Measurements from ENCODE around the gene RNF212.

Gene RNF212

GRCh38 chr4:1087371-1087770, 26.0 kb downstream of the RNF212 start:
- no peak for DNase-seq

GRCh38 chr4:1086011-1086410, 27.4 kb downstream of the RNF212 start:
- DNase-seq, result no peak

- DNase-seq, result no peak
Measured at GRCh38 chr4:1085404-1085799, 28.0 kb downstream of the RNF212 start.

- DNase-seq, result no peak
Measured at GRCh38 chr4:1084796-1085403, 28.5 kb downstream of the RNF212 start.

DNA sequence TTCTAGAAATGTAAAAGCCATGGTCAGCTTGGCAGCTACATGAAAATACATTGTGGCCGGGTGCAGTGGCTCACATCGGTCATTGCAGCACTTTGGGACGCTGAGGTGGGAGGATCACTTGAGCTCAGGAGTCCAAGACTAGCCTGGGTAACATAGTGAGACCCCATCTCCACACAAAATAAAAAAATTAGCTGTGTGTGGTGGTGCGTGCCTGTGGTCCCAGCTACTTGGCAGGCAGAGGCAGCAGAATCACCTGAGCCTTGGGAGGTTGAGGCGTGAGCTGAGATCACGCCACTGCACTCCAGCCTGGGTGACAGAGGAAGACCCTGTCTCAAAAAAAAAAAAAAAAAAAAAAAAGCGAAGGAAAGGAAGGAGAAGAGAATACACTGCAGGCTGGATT, 29.0 kb downstream of the RNF212 start:
- DNase-seq, result no peak

GRCh38 chr4:1082215-1083182, 30.9 kb downstream of the RNF212 start:
- no peak for DNase-seq

DNA sequence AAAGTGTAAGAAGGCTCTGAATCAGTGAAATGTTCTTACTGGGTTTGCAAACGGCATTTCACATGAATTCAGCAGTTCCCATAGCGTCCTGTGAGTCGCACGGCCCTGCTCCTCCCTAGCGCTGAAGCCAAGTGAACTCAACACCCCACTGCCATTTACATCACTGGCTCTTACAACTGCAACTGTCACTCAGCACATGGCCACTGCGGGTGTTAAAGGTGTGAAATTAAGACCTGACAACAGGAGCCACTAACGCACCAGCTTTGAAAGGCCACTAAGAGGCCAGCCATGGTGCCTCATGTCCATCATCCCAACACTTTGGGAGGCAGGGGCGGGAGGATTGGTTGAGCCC, 31.7 kb downstream of the RNF212 start:
- DNase-seq, result no peak

GRCh38 chr4:1080961-1081688, 32.2 kb downstream of the RNF212 start:
- DNase-seq, result no peak

DNA sequence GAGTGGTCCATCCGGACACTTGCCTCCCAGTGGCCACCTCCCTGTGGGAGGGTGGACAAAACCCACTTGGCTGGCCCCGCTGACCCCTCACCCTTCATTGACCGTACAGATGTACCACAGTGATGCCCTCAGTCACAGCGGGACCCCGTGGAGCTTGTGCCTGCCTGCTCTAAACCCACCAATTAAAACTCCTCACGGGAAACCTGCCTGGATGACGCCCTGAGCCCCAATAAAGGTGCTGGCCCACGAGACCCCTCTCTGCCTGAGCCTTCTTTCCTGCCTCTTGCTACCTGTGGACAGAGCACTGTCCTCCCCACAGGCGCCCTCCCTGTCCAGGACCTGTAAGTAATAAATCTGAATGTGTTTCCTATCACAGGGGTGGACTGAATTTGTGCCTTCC, 32.9 kb downstream of the RNF212 start:
- no peak for DNase-seq

- no peak for DNase-seq
Measured at GRCh38 chr4:1079711-1080265, 33.6 kb downstream of the RNF212 start.

- DNase-seq, result no peak
Measured at GRCh38 chr4:1078490-1078889, 34.9 kb downstream of the RNF212 start.

DNA sequence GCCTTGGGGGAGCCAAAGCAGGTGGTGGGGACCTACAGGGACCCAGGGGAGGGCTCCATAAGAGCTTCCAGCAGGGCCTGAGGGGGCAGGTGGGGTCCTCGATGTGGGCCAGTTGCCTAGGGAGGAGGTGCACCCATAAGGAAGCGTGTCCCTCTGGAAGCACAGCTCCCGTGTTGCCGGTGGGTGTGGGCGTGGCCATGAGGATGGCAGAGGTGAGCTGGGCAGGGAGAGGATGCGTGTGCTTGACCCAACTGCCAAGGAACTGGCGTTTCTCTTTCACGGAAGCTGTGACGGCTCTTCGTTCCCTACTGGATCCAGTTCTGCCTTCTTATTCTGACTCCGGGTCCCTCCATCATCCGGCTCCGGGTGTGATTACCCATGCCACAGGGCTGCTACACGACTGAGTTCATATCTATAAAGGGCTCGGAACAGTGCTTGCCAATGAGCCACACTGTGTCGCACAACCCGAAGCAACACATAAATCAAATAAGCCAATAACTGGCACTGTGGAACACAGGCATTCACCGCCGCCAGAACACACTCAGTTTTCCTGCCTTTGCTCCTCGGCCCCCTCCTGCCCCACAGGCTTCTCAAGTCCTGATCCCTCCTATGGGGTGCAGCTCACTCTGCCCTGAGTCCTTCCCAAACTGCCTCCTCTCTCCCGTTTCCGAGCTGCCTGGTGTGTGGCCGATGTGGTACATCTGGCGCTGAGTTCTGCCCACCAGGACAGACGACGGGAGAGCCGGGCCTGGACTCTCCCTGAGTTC, 35.5 kb downstream of the RNF212 start:
- DNase-seq, result no peak

DNA sequence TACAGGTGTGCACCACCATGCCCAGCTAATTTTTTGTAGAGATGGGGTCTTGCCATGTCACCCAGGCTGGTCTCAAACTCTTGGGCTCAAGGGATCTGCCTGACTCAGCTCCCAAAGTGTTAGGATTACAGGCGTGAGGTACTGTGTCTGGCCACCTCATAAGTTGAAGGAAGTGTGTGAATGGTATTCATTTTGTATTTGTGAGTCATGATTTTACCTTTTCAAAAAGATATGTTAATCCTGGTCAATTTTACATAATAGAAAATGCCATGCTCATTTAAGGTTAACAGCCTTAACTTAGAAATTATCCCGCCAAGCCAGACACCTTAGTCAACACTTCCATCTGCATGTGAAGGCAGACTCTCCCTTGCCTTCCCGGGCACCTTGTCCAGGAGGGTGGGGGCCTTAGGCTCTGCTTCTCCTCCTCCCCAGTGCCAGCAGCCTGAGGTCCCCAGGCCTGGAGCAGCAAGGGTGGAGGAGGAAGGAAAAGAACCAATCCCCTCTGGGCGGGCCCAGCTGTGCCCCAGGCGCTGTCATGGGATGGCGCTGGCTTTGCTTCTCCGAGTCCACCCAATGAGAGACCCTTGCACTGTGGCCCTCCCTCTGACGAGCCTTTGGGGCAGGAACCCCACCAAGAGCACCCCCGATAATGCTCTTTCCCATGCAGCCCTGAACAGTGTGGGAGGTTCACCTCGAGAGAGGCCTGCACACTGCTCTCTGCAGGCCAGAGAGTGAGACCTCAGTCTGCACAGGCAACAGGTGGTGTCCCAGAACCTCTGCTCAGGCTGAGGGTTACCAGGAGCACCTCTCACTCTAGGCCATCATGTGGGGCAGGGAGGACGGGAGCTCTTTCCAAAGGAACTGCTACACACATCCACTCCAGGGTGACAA, 37.3 kb downstream of the RNF212 start:
- no peak for DNase-seq

DNA sequence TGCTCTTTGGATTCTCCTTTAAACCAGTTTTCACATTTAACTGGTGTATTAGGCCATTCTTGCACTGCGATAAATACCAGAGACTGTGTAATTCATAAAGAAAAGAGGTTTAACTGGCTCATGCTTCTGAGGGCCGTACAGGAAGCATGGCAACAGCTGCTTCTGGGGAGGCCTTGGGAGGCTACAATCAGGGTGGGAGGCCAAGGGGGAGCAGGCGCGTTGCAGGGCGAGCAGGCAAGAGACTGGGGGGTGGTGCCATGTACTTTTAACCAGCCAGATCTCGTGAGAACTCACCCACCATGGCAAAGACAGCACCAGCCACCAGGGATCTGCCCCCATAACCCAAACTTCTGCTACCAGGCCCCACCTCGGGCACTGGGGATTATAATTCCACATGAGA, 38.1 kb downstream of the RNF212 start:
- no peak for DNase-seq

GRCh38 chr4:1074077-1074476, 39.3 kb downstream of the RNF212 start:
- no peak for DNase-seq

GRCh38 chr4:1072830-1073446, 40.4 kb downstream of the RNF212 start:
- peak; percentile 4 for DNase-seq

DNA sequence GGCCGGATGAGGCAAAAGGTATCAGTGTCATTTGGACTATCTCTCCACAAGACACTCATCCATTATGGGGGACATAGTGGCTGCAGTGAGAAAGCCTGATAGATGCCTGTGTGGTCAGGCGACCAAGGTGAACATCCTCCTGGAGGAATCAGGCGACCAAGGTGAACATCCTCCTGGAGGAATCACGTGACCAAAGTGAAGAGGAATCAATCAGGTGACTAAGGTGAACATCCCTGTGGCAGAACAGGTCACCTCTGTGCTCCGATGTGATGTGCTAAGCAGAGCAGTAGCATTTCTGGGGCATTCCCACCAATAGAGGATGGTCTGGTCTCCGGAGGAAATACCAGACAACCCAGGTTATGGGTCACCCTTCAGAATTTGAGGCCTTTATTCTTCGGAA, 44.0 kb downstream of the RNF212 start:
- DNase-seq, result no peak

GRCh38 chr4:1065732-1066131, 47.6 kb downstream of the RNF212 start:
- DNase-seq, result no peak

DNA sequence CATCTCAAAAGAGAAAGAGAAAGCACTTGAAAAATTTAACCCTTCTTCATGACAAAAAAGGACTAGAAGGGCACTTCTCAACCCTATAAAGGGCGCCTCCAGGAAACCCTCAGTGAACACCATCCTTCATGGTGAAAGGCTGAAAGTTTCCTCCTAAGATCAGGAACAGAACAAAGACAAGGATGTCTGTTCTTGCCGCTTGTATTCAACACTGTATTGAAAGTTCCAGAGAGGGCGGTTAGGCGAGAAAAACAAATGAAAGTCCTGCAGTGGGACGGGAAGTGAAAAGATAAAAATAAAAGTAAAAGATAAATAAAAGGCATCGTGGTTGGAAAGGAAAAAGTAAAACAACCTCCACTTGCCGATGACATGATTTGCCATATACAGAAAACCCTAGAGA, 50.9 kb downstream of the RNF212 start:
- DNase-seq, result no peak

- DNase-seq, result no peak
Measured at GRCh38 chr4:1061760-1062159, 51.6 kb downstream of the RNF212 start.

DNA sequence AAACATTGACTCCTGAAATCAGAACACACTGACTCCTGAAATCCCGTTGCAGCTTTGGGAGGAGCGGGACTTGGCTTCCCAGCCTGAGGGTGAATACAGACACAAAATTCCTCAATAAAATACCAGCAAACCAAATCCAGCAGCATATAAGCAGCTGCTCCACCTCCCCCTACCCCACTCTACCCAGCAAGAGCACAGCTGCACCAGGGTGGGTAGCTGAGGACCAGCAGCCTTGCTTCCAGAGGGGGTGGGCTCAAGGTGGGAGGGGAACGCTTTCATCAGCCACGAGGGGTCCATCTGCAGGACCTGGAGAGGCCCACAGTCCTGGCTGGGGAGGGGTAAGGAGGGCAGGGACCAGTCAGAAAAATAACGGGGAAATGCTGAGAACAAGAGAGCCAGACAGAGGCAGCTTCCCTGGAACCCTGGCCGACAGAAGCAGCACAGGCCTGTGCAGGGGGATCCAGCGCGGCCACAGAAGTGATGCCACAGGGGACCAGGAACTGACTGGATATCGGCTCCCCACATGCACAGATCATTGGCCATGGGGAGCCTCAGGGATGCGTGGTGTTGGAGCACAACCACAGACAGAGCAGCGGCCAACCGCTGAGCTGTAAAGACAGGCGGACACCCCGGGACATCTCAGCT, 52.2 kb downstream of the RNF212 start:
- no peak for DNase-seq
